NB4 (cell line): ENCODE results near the gene KHK.

Source experiments
- CTCF ChIP-seq: IDR thresholded peaks from one replicate; pipeline ENCODE4 v1.5.1; 2012; ENCODE audit warnings: low read depth, low read length
- POLR2A ChIP-seq: IDR thresholded peaks from 2 replicates; pipeline ENCODE4 v1.6.1; 2011; ENCODE audit warnings: mild to moderate bottlenecking; ENCODE audit not compliant: insufficient read length; ENCODE audit errors: extremely low read depth

DNA sequence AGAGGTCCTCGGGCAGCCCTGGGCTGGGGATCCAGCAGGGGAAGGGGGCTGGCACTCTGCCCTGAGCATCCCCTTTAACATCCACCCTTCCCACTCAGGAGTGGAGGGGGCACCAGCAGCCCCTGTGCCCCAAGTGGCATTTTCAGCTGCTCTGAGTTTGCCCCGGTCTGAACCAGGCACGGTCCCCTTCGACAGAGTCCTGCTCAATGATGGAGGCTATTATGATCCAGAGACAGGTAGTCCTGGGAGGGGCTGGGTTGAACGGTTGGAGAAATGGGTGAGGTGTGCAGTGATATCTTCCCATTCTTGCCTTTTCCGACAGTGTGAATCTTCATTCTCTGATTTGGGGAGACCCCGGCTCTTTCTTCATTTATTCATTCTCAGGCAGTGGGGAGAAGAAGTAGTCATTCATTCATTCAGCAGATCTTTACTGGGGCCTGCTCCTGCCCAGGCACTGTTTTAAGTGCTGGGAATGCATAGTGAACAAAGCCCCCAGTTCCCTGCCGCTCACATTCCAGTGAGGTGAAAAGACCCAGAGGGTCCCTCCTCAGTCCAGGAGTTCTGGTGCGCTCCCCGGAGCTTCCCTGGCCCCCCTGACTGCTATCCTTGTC, 1.4 kb upstream of the KHK start:
- no peak for TF ChIP-seq CTCF
- no peak for TF ChIP-seq POLR2A
